Stimulated activated CD8-positive, alpha-beta memory T cell treated with anti-CD3 and anti-CD28 coated beads, Interleukin-7, amount 100 ng/mL, for 4 hours (primary cell): ENCODE measurements around the gene TK1.
"Not testable (repeated sequence)": the region's sequence is repeated elsewhere in the genome, so short reads cannot be mapped to it uniquely, and the experiment has no call there.

ENCODE experiments used
- DNase-seq, 2 donors: peaks; one replicate each; pipeline ENCODE4 v3.0.0-alpha.2; 2020; ENCODE audit warnings: low read depth in 2 of 2

TK1 gene

DNA sequence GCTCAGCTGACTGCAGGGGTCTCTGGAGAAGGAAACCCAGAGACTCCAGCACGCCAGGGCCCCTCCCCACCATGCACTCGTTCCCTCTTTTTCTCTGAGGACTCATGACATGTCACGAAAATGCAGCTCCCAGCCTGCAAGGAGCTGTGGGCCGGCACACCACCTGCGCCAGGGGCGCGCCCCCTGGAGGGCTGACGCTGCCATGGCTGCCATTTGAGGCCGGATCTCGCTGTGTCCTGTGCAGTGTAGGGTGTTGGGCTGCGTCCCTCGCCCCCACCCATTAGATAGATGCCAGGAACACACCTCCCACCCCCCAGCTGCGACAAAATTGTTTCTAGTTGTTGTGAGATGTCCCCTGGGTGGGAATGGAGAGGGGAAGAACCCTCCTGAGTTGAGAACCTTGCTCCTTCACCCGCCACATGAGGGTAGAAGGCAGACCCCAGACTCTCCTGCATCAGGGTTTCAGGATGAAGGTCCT lies 10.3 kb downstream of the TK1 start:
- peak; percentile 38 to 67 for DNase-seq

GRCh38 chr17:78175643-78175981 lies 11.2 kb downstream of the TK1 start:
- DNase-seq: no peak

DNA sequence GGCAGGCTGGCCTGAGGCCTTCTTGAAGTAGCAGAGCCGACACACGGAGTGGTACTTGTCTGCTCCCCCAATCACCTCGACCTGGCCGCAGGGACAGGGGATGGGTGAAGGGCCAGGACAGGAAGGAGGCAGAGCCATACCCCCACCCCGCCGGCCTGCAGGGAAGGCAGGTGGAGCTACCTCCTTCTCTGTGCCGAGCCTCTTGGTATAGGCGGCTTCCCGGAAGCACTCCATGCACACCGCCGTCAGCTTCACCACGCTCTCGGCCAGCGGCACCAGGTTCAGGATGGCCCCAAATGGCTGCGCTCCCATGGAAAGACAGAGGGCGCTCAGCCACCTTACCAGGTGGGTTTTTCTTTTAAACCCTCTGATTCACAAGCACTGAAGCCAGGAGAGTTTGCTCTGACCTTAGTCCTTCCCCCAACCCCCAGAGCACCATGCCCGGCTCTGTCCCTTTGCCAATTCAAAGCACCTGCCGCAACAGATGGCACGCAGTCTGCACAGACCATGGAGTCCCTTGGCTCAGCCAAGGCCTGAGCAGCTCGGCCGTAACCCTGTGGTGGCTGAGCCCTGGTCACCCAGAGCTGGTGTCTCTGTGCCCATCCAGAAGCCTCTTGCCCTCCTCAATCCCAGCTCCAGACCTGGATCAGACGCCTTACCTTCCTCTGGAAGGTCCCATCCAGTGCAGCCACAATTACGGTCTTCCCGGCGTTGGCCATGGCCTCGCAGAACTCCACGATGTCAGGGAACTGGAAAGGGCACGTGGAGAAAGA lies 11.8 kb downstream of the TK1 start:
- DNase-seq: no peak

DNA sequence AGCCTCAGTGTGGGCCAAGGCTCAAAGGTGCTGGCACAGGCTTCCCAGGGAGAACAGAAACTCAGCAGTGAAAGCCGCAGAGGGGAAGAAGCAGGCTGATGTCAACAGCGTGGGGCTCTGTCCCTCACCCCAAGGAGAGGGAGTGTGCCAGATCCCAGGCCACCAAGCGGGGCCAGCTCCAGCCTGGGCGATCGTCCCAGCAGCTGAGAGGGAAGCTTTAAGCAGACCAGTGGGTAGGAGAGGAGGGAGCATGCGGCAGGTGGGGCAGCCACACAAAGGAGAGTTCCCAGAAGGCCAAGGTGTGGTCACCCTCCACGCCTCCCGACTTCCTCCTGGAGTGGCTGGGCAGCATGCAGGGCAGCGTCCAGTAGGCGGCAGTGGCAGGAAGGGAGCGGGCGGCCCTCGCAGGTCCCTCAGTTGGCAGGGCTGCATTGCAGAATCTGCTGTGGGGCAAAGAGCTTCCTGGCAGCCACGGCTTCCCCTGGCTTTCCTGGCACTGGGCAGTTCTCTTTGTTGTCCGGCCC lies 12.4 kb downstream of the TK1 start:
- DNase-seq: no peak

- DNase-seq: no peak
These were observed 13.6 kb downstream of the TK1 start for GRCh38 chr17:78173097-78173715.

DNA sequence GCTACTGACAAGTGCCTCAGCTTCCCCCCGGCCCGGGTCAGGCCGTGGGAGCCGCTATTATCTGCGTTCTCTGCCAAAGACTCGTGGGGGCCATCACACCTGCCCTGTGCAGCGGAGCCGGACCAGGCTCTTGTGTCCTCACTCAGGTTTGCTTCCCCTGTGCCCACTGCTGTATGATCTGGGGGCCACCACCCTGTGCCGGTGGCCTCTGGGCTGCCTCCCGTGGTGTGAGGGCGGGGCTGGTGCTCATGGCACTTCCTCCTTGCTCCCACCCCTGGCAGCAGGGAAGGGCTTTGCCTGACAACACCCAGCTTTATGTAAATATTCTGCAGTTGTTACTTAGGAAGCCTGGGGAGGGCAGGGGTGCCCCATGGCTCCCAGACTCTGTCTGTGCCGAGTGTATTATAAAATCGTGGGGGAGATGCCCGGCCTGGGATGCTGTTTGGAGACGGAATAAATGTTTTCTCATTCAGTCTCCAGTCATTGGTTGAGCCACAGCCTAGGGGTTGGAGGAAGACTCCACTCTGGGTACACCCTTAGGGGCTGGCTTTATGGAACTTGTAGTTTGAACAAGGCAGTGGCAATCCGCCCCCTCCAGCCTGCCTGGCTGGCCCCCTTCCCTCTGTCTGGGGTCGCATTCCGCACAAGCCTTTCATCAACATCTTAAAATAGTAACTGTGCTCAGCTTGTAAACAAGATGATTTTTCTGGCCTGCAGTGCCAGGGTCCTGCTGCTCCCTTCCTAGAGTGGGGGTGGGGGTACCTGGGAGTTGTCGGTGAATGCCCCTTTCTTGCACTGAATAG lies 14.4 kb downstream of the TK1 start:
- DNase-seq: no peak

- DNase-seq: not testable (repeated sequence)
These were observed 15.1 kb downstream of the TK1 start for GRCh38 chr17:78171591-78172248.

DNA sequence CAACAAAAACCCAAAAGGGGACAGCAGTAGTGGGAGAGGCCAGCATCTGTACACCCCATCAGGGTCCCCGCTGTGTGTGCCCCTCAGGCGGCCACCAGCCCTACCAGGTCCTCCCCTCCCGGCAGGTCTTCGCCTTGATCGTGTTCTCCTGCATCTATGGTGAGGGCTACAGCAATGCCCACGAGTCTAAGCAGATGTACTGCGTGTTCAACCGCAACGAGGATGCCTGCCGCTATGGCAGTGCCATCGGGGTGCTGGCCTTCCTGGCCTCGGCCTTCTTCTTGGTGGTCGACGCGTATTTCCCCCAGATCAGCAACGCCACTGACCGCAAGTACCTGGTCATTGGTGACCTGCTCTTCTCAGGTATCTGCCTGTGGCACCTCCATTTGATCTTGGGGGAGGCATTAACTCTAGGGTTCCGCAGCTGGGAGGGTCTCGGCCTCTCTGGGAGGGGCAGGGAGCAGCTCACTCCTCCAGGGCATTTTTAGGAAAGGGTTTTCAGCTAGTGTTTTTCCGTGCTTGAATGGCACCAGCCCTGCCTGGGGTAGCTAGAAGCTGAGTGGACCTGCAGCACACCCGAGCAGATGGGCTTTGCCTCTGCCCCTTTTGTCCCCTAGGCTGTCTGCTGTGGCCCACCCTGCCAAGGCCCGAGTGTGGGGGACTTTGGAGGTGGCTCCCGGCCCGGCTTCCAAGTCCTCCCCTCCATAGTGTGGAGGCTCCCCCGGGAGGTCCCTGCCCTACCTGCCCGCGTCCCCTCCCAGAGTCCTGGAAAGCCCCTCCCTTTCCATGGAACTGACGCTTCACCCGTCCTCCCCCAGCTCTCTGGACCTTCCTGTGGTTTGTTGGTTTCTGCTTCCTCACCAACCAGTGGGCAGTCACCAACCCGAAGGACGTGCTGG lies 15.9 kb downstream of the TK1 start:
- DNase-seq: no peak

- peak; percentile 32 to 62 for DNase-seq
These were observed 17.7 kb downstream of the TK1 start for GRCh38 chr17:78168903-78169793.

GRCh38 chr17:78168242-78168902 lies 18.5 kb downstream of the TK1 start, which contains the start of gene SYNGR2:
Gene SYNGR2 (plus strand): TSS chr17:78168581. CDS start chr17:78168617, 36 bp downstream.
- DNase-seq: peak; percentile 62 to 83

GRCh38 chr17:78166416-78166815 lies 20.4 kb downstream of the TK1 start:
- DNase-seq: no peak

- no peak for DNase-seq
These were observed 21.9 kb downstream of the TK1 start for GRCh38 chr17:78164748-78165607.

DNA sequence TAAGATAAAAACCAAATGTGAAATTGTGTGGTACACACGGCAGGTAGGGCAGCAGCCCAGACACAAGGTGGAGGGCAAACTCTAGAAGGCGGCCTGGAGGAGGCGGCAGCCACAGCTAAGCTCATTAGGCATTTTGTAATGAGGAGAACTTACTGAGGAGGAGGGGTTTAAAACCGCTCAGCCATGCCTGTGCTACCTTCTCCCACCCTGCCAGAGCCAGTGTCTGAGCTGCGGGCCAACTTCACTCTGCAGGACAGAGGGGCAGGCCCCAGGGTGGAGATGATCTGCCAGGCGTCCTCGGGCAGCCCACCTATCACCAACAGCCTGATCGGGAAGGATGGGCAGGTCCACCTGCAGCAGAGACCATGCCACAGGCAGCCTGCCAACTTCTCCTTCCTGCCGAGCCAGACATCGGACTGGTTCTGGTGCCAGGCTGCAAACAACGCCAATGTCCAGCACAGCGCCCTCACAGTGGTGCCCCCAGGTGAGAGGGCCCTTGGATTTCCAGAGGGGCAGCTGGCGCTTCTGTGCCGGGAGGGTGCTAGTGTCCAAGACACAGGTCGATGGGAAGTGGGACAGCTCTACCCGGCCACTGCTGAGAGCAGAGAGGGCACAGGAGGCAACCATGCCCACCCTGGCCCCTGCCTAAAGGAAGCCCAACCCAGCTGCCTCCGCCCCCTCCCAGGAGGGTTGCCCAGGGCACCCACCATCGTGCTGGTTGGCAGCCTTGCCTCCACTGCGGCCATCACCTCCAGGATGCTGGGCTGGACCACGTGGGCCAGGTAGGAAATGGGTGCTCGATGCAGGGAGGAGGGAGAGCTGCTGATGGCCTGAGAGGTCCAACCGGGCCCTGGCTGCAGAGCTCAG lies 22.7 kb downstream of the TK1 start:
- no peak for DNase-seq

GRCh38 chr17:78159575-78160158 lies 27.2 kb downstream of the TK1 start:
- DNase-seq: no peak

DNA sequence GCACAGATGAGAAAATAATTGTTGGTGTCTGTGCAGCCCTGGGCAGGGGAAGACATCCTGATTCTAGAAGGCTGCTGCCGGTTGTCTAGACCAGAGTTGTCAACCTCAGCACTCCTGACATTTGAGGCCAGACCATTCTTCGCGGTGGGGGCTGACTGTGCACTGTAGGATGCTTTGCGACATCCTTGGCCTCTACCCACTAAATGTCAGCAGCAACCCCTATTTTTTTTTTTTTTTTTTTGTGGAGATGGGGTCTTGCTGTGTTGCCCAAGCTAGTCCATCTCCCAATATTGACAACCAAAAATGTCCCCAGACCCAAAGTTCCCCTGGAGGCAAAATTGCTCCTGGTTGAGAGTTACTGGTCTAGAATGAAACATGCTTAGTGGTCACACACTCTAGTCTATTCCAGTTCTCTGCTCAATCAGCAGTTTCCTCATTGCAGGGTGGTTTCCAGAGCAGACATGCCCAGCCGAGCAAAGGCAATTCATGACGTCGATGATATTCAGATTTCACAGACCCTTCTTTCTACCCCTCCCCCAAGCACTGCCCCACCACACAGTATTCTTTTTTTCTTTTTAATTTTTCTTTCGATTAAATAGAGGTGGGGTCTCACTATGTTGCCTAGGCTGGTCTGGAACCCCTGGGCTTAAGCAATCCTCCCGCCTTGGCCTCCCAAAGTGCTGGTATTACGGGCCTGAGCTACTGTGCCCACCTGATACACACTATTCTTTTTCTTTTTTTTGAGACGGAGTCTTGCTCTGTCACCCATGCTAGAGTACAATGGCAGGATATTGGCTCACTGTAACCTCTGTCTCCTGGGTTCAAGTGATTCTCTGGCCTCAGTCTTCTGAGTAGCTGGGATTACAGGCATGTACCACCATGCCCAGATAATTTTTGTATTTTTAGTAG lies 31.7 kb downstream of the TK1 start:
- DNase-seq: no peak
